SK-N-SH (cell line): Measurements from ENCODE around the gene LRRC8E. TPM values are rescaled to one million over a fixed set of nuclear protein-coding genes. Genes with fewer than 3 reads are reported as not detected.

Experiments
- CTCF ChIA-PET: fragments of 300-600, 350-600 bp; formaldehyde crosslinking; extraction: SDS; loops from one replicate; lab custom pipeline; 2021; lab: Yijun Ruan, JAX
- POLR2A ChIA-PET: fragments of 350-600 bp; sonication (Branson Sonifier 250); formaldehyde crosslinking; extraction: SDS; loops from one replicate; lab custom pipeline; 2020; ENCODE audit warnings: antibody characterized with exemption, inconsistent platforms; lab: Yijun Ruan, JAX
- DNase-seq: peaks from one replicate; pipeline ENCODE4 v3.0.0; 2012
- H2AFZ ChIP-seq: fragments of 200-600 bp; sonication (generic); 2 replicates; pipeline ENCODE4 v1.8.1; 2016; ENCODE audit warnings: antibody characterized with exemption, mild to moderate bottlenecking, low read depth
- H3F3A ChIP-seq: fragments of 200-600 bp; sonication (generic); replicated peaks from 2 replicates; pipeline ENCODE3; 2016; ENCODE audit warnings: antibody characterized with exemption, mild to moderate bottlenecking; ENCODE audit not compliant: insufficient read depth
- H3K27ac ChIP-seq, 2 experiments: fragments of 200-500 bp in 1 of 2; fragments of 200-600 bp in 1 of 2; sonication (Bioruptor generic) in 1 of 2; sonication (generic), shearing (Covaris generic) in 1 of 2; 2 replicates each; pipeline versions ENCODE4 v1.5.1 to v1.6.1; 2014 to 2016; ENCODE audit warnings: low read depth in 2 of 2, inconsistent platforms in 1 of 2, low read length in 1 of 2, mild to moderate bottlenecking in 1 of 2, mixed read lengths in 1 of 2
- H3K27me3 ChIP-seq: fragments of 200-600 bp; sonication (generic), shearing (Covaris generic); 2 replicates; pipeline ENCODE4 v1.6.1; 2016; ENCODE audit warnings: mixed run types; ENCODE audit not compliant: insufficient read depth
- H3K36me3 ChIP-seq, 2 experiments: fragments of 200-500 bp in 1 of 2; fragments of 200-600 bp in 1 of 2; sonication (Bioruptor generic) in 1 of 2; sonication (generic) in 1 of 2; replicated peaks in 1 of 2; 2 replicates each; pipeline versions ENCODE3 to v1.5.1; 2014 to 2016; ENCODE audit warnings: low read length in 1 of 2, mild to moderate bottlenecking in 1 of 2; ENCODE audit not compliant: insufficient read depth in 2 of 2, control insufficient read depth in 1 of 2
- H3K4me1 ChIP-seq, 2 experiments: fragments of 200-500 bp in 1 of 2; fragments of 200-600 bp in 1 of 2; sonication (Bioruptor generic) in 1 of 2; sonication (generic), shearing (Covaris generic) in 1 of 2; 2 replicates each; pipeline versions ENCODE4 v1.5.1 to v1.6.1; 2014 to 2016; ENCODE audit warnings: low read depth in 1 of 2, low read length in 1 of 2, mixed run types in 1 of 2; ENCODE audit not compliant: insufficient read depth in 2 of 2, control insufficient read depth in 1 of 2
- H3K4me2 ChIP-seq: fragments of 200-600 bp; sonication (generic), shearing (Covaris generic); 2 replicates; pipeline ENCODE4 v1.6.1; 2017; ENCODE audit warnings: mixed run types
- H3K4me3 ChIP-seq, 2 experiments: fragments of 200-500 bp in 1 of 2; fragments of 200-600 bp in 1 of 2; sonication (Bioruptor generic) in 1 of 2; sonication (generic), shearing (Covaris generic) in 1 of 2; 2 replicates each; pipeline versions ENCODE4 v1.5.1 to v1.8.1; 2014 to 2016; ENCODE audit warnings: low read depth in 2 of 2, inconsistent platforms in 1 of 2, low read length in 1 of 2, mild to moderate bottlenecking in 1 of 2, mixed read lengths in 1 of 2, moderate library complexity in 1 of 2
- H3K79me2 ChIP-seq: fragments of 200-600 bp; sonication (generic); 2 replicates; pipeline ENCODE4 v1.8.1; 2017; ENCODE audit warnings: mild to moderate bottlenecking; ENCODE audit not compliant: insufficient read depth
- H3K9ac ChIP-seq: fragments of 200-600 bp; sonication (generic); 2 replicates; pipeline ENCODE4 v1.6.1; 2017; ENCODE audit warnings: mixed run types
- H3K9me2 ChIP-seq: fragments of 200-600 bp; sonication (generic); 2 replicates; pipeline ENCODE4 v1.6.1; 2017; ENCODE audit warnings: mixed run types
- H3K9me3 ChIP-seq: fragments of 200-600 bp; sonication (generic); 2 replicates; pipeline ENCODE4 v1.6.1; 2017; ENCODE audit warnings: mixed run types, mild to moderate bottlenecking, moderate library complexity
- H4K20me1 ChIP-seq: fragments of 200-600 bp; sonication (generic); 2 replicates; pipeline ENCODE4 v1.6.1; 2017; ENCODE audit warnings: mild to moderate bottlenecking, mixed run types; ENCODE audit not compliant: insufficient read depth
- FOSL2 ChIP-seq: IDR thresholded peaks from 2 replicates; pipeline ENCODE4 v1.4.0; 2012; ENCODE audit warnings: low read depth, mild to moderate bottlenecking, moderate library complexity, borderline replicate concordance
- FOXJ3 ChIP-seq: sonication (generic); formaldehyde crosslinking; IDR thresholded peaks from 2 replicates; pipeline ENCODE4 v1.5.1; 2020; ENCODE audit warnings: mild to moderate bottlenecking, missing genetic modification reagents
- FOXM1 ChIP-seq: IDR thresholded peaks from 2 replicates; pipeline ENCODE4 v1.4.0; 2012; ENCODE audit warnings: low read depth, mild to moderate bottlenecking
- GABPA ChIP-seq: IDR thresholded peaks from 2 replicates; pipeline ENCODE4 v1.4.0; 2012; ENCODE audit warnings: low read depth, mild to moderate bottlenecking
- GATA2 ChIP-seq: sonication (generic); formaldehyde crosslinking; IDR thresholded peaks from 2 replicates; pipeline ENCODE4 v1.5.0; 2020; ENCODE audit warnings: mild to moderate bottlenecking, missing genetic modification reagents
- MEF2A ChIP-seq: IDR thresholded peaks from 2 replicates; pipeline ENCODE4 v1.4.0; 2012; ENCODE audit warnings: low read depth, borderline replicate concordance
- MXI1 ChIP-seq: IDR thresholded peaks from 2 replicates; pipeline ENCODE4 v1.6.1; 2012; ENCODE audit warnings: mild to moderate bottlenecking, low read depth, low read length, improper control_type of control experiment
- NRF1 ChIP-seq: IDR thresholded peaks from 2 replicates; pipeline ENCODE4 v1.6.1; 2012; ENCODE audit warnings: low read depth, mild to moderate bottlenecking, low read length
- RAD21 ChIP-seq: IDR thresholded peaks from 2 replicates; pipeline ENCODE4 v1.6.1; 2012; ENCODE audit warnings: mild to moderate bottlenecking, low read length
- RFX5 ChIP-seq: IDR thresholded peaks from 2 replicates; pipeline ENCODE4 v1.6.1; 2012; ENCODE audit warnings: mild to moderate bottlenecking, improper control_type of control experiment, low read length
- RXRA ChIP-seq: IDR thresholded peaks from 2 replicates; pipeline ENCODE4 v1.4.0; 2012; ENCODE audit warnings: low read depth, mild to moderate bottlenecking, borderline replicate concordance
- TAF1 ChIP-seq: IDR thresholded peaks from 2 replicates; pipeline ENCODE4 v1.6.1; 2012; ENCODE audit warnings: low read depth, mild to moderate bottlenecking, low read length, moderate library complexity, borderline replicate concordance
- WGBS: methylation state at CpG from one replicate; pipeline ENCODE4 v1.1.6; 2017; ENCODE audit warnings: low lambda C conversion rate; 5-methylcytosine and 5-hydroxymethylcytosine counted together
- polyA plus RNA-seq, 3 experiments: library from polyadenylated mRNA; depleted of rRNA; stranded (reverse); fragments of >200 nt; gene quantifications; 2 replicates each; pipeline ENCODE4 v1.2.3, GENCODE V29; 2012
- TF ChIP-seq, protein P1 (sequence below): IDR thresholded peaks from 2 replicates; pipeline ENCODE4 v1.4.0; 2012; ENCODE audit warnings: low read depth, borderline replicate concordance
- TF ChIP-seq, protein P2 (sequence below): fragments of 200-600 bp; sonication (generic); IDR thresholded peaks from 2 replicates; pipeline ENCODE4 v1.6.1; 2017; ENCODE audit warnings: antibody characterized with exemption, mild to moderate bottlenecking, moderate library complexity
- TF ChIP-seq, protein P3 (sequence below): fragments of 150-350 bp; IDR thresholded peaks from 2 replicates; pipeline ENCODE4 v1.6.1; 2017; ENCODE audit warnings: antibody characterized with exemption, low read length, low read depth, borderline replicate concordance
- TF ChIP-seq, protein P4 (sequence below): IDR thresholded peaks from 2 replicates; pipeline ENCODE4 v1.6.1; 2012; ENCODE audit warnings: mild to moderate bottlenecking, low read depth, low read length, moderate library complexity
- TF ChIP-seq, protein P5 (sequence below): IDR thresholded peaks from 2 replicates; pipeline ENCODE4; 2012
- TF ChIP-seq, protein P6 (sequence below): fragments of 150-350 bp; IDR thresholded peaks from 2 replicates; pipeline ENCODE4 v1.6.1; 2016; ENCODE audit warnings: mild to moderate bottlenecking, low read depth, low read length

Gene LRRC8E
- polyA plus RNA-seq, 1 of the 3 experiments (the other 2 are of a cell fraction), result 0.02 TPM

DNA sequence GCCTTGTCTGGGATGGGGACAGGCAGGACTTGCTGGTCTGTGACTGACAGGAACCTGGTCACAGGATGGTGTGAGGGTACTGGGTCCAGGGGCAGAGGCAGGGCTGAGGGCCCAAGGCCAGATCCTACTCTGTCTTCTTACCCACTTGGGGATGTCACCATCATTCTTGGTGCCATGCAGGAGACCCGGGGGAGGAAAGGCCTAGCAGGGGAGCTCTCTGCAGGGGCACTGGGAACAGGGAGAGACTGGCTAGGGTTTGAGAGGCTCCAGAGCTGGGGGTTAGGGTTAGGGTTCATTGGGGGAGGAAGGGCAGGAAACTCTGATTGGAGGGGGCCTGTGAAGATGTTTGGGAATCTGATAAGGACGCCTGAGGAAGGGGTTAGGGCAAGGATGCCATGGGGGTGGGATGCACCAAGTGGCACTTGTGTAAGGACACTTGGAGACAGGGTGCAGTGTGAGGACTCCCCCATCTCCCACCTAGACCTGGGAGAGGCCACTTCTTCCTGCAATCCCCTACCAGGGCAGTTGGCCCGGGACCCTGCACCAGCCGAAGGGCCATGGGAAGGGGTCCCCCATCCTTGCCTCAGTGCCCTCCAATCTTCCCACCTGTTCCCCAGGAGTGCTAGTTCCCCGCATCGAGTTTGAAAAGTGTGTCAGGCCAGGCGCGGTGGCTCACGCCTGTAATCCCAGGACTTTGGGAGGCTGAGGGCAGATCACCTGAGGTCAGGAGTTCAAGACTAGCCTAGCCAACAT lies 21.0 kb upstream of the LRRC8E start:
- H3K9ac ChIP-seq, result no peak overlapping the region
- H3K9me2 ChIP-seq, result no peaks in the 10 kb centered on the region
- CTCF ChIA-PET, result no interaction called here
- no peak overlapping the region for H3K4me2 ChIP-seq
- no peak overlapping the region for H2AFZ ChIP-seq
- no peaks in the 10 kb centered on the region for H3K27me3 ChIP-seq
- 88% methylated on average over 9 of the region's 9 CpGs for WGBS
- POLR2A ChIA-PET, result interaction anchor here (0.6 kb wide), 1 partner anchor 19 kb away, joined by 3 read pairs; no protein-coding TSS in a partner anchor
- H3K4me1 ChIP-seq, result peaks cover 0 to 15% of the 10 kb centered on the region in 2 experiments; a peak in 2 of 4 replicates
- H3K9me3 ChIP-seq, result no peaks in the 10 kb centered on the region
- H3F3A ChIP-seq, result peaks cover 14% of the 10 kb centered on the region
- H3K27ac ChIP-seq, result no peak overlapping the region
- DNase-seq, result no peak
- TF ChIP-seq, protein P1, sequence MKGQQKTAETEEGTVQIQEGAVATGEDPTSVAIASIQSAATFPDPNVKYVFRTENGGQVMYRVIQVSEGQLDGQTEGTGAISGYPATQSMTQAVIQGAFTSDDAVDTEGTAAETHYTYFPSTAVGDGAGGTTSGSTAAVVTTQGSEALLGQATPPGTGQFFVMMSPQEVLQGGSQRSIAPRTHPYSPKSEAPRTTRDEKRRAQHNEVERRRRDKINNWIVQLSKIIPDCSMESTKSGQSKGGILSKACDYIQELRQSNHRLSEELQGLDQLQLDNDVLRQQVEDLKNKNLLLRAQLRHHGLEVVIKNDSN, result no peak
- TF ChIP-seq, protein P2, sequence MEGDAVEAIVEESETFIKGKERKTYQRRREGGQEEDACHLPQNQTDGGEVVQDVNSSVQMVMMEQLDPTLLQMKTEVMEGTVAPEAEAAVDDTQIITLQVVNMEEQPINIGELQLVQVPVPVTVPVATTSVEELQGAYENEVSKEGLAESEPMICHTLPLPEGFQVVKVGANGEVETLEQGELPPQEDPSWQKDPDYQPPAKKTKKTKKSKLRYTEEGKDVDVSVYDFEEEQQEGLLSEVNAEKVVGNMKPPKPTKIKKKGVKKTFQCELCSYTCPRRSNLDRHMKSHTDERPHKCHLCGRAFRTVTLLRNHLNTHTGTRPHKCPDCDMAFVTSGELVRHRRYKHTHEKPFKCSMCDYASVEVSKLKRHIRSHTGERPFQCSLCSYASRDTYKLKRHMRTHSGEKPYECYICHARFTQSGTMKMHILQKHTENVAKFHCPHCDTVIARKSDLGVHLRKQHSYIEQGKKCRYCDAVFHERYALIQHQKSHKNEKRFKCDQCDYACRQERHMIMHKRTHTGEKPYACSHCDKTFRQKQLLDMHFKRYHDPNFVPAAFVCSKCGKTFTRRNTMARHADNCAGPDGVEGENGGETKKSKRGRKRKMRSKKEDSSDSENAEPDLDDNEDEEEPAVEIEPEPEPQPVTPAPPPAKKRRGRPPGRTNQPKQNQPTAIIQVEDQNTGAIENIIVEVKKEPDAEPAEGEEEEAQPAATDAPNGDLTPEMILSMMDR, result no peak
- no peak for TF ChIP-seq RXRA
- no peak for TF ChIP-seq NRF1
- TF ChIP-seq, protein P3, sequence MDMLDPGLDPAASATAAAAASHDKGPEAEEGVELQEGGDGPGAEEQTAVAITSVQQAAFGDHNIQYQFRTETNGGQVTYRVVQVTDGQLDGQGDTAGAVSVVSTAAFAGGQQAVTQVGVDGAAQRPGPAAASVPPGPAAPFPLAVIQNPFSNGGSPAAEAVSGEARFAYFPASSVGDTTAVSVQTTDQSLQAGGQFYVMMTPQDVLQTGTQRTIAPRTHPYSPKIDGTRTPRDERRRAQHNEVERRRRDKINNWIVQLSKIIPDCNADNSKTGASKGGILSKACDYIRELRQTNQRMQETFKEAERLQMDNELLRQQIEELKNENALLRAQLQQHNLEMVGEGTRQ, result no peak
- TF ChIP-seq RAD21, result no peak
- no peak for TF ChIP-seq FOSL2
- no peak for TF ChIP-seq MEF2A
- TF ChIP-seq, protein P4, sequence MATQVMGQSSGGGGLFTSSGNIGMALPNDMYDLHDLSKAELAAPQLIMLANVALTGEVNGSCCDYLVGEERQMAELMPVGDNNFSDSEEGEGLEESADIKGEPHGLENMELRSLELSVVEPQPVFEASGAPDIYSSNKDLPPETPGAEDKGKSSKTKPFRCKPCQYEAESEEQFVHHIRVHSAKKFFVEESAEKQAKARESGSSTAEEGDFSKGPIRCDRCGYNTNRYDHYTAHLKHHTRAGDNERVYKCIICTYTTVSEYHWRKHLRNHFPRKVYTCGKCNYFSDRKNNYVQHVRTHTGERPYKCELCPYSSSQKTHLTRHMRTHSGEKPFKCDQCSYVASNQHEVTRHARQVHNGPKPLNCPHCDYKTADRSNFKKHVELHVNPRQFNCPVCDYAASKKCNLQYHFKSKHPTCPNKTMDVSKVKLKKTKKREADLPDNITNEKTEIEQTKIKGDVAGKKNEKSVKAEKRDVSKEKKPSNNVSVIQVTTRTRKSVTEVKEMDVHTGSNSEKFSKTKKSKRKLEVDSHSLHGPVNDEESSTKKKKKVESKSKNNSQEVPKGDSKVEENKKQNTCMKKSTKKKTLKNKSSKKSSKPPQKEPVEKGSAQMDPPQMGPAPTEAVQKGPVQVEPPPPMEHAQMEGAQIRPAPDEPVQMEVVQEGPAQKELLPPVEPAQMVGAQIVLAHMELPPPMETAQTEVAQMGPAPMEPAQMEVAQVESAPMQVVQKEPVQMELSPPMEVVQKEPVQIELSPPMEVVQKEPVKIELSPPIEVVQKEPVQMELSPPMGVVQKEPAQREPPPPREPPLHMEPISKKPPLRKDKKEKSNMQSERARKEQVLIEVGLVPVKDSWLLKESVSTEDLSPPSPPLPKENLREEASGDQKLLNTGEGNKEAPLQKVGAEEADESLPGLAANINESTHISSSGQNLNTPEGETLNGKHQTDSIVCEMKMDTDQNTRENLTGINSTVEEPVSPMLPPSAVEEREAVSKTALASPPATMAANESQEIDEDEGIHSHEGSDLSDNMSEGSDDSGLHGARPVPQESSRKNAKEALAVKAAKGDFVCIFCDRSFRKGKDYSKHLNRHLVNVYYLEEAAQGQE, result no peak
- no peak for TF ChIP-seq FOXJ3
- TF ChIP-seq, protein P5, sequence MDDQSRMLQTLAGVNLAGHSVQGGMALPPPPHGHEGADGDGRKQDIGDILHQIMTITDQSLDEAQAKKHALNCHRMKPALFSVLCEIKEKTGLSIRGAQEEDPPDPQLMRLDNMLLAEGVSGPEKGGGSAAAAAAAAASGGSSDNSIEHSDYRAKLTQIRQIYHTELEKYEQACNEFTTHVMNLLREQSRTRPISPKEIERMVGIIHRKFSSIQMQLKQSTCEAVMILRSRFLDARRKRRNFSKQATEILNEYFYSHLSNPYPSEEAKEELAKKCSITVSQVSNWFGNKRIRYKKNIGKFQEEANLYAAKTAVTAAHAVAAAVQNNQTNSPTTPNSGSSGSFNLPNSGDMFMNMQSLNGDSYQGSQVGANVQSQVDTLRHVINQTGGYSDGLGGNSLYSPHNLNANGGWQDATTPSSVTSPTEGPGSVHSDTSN, result no peak
- TF ChIP-seq FOXM1, result no peak
- TF ChIP-seq GABPA, result no peak
- no peak for TF ChIP-seq MXI1
- TF ChIP-seq, protein P6, sequence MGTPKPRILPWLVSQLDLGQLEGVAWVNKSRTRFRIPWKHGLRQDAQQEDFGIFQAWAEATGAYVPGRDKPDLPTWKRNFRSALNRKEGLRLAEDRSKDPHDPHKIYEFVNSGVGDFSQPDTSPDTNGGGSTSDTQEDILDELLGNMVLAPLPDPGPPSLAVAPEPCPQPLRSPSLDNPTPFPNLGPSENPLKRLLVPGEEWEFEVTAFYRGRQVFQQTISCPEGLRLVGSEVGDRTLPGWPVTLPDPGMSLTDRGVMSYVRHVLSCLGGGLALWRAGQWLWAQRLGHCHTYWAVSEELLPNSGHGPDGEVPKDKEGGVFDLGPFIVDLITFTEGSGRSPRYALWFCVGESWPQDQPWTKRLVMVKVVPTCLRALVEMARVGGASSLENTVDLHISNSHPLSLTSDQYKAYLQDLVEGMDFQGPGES, result no peak
- no peak for TF ChIP-seq TAF1
- no peak for TF ChIP-seq RFX5
- TF ChIP-seq GATA2 (CRISPR knock-in tag), result no peak
- H3K79me2 ChIP-seq, result no peaks in the 10 kb centered on the region
- no peaks in the 10 kb centered on the region for H3K36me3 ChIP-seq
- no peaks in the 10 kb centered on the region for H4K20me1 ChIP-seq
- no peak overlapping the region for H3K4me3 ChIP-seq
